Kasumi-1 (cell line): ENCODE measurements around the gene UBR1.

Experiments
- DNase-seq, 2 experiments: peaks; one replicate each; lab custom pipeline; 2025; lab: John Stamatoyannopoulos, UW

Gene UBR1

GRCh38 chr15:43107751-43108150, 1.9 kb upstream of the UBR1 start:
- no peak for DNase-seq

DNA sequence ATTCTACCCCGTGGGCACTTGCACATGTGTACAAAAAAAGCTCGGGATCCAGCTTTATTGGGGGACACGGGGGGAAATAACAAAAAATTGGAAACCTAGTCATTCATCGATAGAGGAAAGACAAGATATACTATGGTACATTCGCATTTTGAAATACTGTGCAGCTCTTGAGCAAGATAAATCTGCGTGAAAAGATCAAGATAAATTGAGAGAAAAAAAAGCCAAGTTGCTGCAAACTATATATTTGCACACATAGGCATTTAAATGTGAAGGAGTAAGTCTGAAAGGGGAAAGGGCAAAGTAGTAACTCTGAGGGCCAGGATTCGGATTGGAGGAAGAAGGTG, 620 bp upstream of the UBR1 start:
- no peak for DNase-seq

- no peak for DNase-seq
These were observed 631 bp downstream of the UBR1 start for GRCh38 chr15:43105077-43105736.

DNA sequence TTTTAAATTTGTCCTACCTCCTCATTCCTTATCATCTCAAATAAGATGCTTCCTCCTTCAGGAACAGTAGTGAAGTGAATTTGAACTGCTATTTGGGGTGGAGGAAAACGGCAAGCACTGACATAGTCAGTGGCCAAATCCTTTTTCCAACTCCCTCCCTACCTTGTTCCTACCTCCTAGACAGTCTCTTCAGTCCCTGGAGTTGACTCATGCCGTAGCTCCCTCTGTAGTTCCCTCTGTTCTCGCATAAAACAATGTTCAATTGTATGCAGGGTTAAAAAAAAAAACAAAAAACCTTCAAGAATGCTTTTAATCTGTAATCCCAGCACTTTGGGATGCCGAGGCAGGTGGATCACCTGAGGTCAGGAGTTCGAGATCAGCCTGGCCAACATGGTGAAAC, 1.4 kb downstream of the UBR1 start:
- no peak for DNase-seq

DNA sequence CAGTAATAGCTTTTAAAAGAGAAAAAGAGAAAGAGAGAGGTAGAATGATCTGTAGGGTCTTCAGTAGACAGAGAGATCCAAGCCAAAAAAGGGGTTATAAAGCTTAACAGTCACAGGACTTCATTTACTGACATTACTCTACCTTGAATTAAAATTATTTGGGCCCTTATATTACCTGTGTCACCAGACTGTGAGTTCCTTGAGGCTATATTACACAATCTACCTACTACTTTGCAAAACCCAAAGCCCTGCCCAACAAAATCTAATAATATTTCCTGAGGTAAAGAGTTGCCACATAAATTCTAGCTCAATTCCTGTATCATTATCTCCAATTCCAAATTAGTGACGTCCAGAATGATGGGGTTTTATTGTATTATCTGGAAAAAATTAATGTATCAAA, 1.9 kb downstream of the UBR1 start:
- no peak for DNase-seq

- DNase-seq: no peak
These were observed 3.7 kb downstream of the UBR1 start for GRCh38 chr15:43102187-43102586.

GRCh38 chr15:43100971-43101370, 4.9 kb downstream of the UBR1 start:
- no peak for DNase-seq

- no peak for DNase-seq
These were observed 6.6 kb downstream of the UBR1 start for GRCh38 chr15:43099105-43099845.

- DNase-seq: no peak
These were observed 9.4 kb downstream of the UBR1 start for GRCh38 chr15:43096411-43096810.

- no peak for DNase-seq
These were observed 10.0 kb downstream of the UBR1 start for GRCh38 chr15:43095708-43096347.

GRCh38 chr15:43095243-43095642, 10.6 kb downstream of the UBR1 start:
- no peak for DNase-seq

GRCh38 chr15:43094416-43095030, 11.3 kb downstream of the UBR1 start:
- no peak for DNase-seq

GRCh38 chr15:43093026-43093425, 12.8 kb downstream of the UBR1 start:
- peak; percentile 4 to 14 for DNase-seq

- no peak for DNase-seq
These were observed 14.0 kb downstream of the UBR1 start for GRCh38 chr15:43091859-43092258.

DNA sequence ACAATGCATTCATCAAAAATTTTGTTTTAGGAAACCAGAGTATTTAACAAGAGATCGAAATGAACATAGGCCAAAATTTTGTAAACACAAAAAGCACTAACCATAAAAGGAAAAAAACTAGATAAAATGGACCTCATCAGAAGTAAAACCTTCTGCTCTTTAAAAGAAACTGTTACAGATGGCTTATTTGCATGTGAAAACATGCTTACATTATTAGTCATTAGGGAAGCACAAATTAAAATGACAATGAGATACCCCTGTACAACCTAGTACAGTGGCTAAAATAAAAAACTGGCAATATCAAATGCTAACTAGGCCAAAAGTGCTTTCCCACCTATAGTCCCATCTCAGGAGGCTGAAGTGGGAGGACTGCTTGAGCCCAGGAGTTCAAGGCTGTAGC, 19.3 kb downstream of the UBR1 start:
- no peak for DNase-seq

- DNase-seq: no peak
These were observed 19.9 kb downstream of the UBR1 start for GRCh38 chr15:43085921-43086320.

DNA sequence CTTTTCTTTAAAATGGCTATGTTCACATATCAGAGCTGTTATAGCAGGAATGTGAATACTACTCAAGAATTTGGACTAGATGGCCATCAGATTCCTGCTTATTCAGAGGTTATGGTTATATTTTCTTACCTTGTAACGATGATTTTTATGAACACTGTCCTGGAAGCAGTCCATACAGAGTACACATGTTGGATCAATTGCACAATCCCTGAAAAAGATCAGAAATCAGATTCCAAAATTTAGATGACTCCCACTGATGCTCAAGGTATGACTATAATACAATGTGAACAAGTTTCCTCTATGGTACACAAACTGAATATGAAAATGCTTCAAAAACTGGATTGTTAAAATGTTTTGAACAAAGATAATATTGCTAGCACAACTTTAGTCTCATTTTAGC, 23.3 kb downstream of the UBR1 start:
- DNase-seq: no peak

DNA sequence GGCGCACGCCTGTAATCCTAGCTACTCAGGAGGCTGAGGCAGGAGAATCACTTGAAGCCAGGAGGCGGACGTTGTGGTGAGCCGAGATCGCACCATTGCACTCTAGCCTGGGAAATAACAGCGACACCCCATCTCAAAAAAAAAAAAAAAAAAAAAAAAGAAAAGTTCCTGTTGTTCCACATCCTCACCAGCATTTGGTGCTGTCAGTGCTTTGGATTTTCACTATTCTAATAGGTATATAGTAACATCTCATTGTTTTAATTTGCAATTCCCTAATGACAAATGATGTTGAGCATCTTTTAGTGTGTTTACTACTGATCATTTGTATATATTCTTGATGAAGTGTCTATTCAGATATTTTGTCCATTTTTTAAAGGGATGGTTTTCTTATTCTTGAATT, 24.6 kb downstream of the UBR1 start:
- DNase-seq: no peak

DNA sequence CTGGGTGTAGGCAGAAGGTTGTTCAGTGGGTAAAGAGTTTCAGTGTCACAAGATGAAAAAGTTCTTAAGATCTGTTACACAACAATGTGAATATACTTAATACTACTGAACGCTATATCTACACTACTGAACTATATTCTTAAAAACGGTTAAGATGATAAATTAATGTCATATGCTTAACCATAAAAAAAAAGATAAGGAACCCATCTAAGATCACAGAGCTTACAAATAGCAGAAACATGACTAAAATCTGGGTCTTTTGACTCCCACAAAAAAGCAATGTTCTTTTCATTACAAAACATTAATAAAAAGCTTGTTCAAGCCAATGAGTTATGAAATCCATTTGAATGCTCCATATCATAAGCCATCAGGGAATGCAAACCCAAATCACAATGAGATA, 34.4 kb downstream of the UBR1 start:
- no peak for DNase-seq

GRCh38 chr15:43070893-43071292, 34.9 kb downstream of the UBR1 start:
- no peak for DNase-seq

DNA sequence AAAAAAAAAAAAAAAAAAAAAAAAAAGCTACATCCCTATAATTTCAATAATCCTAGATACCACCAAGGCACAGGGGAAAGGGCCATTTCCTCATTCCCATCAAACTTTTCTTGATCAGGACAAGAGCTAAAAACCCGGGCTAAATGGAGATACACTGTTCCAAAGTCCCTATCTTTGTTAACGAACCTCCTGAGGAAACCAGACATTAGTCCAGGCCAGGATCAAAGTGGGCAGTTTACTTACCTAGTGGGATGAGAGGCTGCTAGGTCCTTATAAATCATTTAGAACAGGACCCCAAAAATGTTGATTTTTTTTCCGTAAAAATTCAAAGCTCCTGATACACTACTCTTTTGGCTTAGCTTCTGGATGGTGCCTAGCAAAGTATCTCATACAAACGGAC, 35.6 kb downstream of the UBR1 start:
- DNase-seq: no peak

GRCh38 chr15:43067717-43068461, 37.9 kb downstream of the UBR1 start:
- DNase-seq: no peak
